AG08396 (cell line): ENCODE data around the gene NAA25.
"Not testable (repeated sequence)": the region's sequence is repeated elsewhere in the genome, so short reads cannot be mapped to it uniquely, and the experiment has no call there.

Experiments
- DNase-seq: peaks from one replicate; pipeline ENCODE4 v3.0.0; 2012; ENCODE audit warnings: low spot score, mixed read lengths

Gene NAA25

DNA sequence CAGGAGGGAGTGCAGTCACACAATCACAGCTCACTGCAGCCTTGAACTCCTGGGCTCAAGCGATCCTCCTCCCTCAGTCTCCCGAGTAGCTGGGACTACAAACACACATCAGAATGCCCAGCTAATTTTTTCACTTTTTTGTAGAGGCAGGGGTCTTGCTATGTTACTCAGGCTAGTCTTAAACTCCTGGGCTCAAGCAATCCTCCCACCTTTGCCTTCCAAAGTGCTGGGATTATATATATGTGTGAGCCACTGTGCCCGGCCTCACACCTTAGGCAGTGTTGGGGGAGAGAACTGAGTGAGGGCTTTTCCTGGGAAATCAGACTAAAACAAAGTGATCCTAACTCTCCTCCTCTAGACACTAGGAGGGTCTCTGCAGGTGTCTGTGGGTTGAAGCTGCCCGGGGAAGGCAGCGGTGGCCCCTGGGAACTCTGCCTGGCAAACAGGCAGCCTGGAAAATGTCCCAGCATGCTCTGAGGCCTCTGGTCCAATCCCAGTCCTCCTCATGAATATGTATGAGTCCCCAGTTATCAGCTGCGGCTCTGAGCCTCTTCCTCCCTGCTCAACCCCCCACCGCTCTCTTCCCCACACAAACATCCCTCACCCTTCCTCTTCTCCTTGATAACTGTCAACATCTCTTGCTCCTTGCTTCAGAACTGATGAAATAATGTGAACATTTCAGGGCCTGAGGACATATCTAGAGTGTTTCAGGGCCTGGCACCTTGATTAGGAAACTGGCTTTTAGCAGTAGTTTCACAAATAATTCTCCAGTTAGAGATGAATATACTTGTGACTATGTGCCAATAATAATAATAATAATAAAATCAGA, 7.9 kb upstream of the NAA25 start:
- no peak for DNase-seq

DNA sequence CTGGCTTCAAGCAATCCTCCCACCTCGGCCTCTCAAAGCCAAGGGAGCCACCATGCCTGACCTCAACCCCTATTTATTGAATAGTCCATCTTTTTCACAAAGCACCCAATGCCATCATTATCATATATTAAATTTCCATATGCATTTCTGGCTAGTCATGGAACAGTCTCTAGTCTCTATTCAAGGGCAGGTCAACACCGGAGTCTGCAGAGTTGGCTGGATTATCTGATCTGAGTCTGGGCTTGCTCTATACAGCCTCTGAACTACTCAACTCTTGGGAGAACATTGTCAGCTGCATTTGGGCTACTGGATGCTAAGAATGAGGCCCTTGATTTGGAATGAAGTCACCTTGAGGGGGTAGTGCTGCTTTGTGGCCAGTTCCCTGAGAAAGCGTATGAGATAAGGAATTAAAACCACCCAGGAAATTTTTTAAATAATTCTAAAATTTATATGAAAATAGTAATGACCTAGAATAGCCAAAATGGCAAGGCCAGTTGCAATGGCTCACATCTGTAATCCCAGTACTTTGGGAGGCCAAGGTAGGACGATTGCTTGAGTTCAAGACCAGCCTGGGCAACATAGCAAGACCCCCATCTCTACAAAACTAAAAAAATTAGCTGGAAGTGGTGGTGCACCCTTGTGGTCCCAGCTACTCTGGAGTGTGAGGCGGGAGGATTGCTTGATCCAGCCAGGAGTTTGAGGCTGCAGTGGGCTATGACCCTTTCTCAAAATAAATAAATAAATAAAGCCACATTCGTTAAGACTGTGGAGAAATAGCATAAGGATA, 6.9 kb upstream of the NAA25 start:
- DNase-seq = no peak

DNA sequence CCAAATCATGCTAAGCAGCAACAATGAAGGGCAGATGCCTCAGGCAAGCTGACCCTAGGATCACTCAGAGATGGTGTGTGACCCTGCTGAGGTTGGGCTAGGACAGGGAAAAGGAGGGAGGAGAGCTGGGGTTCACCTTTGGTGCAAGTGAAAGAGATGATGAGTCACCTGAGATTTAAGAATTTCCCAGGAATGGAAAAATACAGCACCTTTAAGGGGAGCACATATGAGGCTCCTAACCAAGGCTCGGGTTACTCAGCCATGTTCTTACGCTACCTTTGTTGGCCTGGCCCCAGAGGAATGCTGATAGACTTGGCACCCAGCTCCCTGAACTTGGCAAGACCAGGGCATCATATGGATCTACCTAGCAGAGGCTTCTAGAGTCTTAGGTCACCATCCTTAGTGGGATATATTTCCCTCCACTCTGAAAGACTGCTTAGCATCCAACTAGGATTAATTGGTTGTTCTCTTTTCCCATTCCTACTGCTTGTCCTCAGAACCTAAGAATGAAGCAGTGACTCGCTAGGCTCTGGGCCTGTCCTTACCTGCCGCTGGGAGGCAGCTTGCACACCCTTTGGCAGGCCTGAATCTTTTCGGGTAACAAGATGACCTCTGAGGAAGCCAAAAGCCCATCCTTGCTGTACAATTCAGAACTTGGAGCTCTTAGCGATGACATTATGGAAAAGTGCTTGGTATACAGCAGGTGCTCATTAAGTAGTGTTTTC, 4.0 kb upstream of the NAA25 start:
- no peak for DNase-seq

DNA sequence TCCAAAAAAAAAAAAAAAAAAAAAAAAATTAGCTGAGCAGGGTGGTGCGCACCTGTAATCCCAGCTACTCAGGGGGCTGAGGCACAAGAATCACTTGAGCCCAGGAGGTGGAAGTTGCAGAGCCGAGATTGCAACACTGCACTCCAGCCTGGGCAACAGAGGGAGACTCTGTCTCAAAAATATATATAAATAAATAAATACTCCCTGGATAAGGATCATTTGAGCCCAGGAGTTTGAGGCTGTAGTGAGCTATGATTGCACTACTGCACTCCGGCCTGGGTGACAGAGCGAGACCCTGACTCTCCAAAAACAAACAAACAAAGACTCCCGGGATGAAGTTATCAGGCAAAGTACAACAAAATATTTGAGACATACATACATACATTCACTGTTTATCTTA, 3.3 kb upstream of the NAA25 start:
- no peak for DNase-seq

DNA sequence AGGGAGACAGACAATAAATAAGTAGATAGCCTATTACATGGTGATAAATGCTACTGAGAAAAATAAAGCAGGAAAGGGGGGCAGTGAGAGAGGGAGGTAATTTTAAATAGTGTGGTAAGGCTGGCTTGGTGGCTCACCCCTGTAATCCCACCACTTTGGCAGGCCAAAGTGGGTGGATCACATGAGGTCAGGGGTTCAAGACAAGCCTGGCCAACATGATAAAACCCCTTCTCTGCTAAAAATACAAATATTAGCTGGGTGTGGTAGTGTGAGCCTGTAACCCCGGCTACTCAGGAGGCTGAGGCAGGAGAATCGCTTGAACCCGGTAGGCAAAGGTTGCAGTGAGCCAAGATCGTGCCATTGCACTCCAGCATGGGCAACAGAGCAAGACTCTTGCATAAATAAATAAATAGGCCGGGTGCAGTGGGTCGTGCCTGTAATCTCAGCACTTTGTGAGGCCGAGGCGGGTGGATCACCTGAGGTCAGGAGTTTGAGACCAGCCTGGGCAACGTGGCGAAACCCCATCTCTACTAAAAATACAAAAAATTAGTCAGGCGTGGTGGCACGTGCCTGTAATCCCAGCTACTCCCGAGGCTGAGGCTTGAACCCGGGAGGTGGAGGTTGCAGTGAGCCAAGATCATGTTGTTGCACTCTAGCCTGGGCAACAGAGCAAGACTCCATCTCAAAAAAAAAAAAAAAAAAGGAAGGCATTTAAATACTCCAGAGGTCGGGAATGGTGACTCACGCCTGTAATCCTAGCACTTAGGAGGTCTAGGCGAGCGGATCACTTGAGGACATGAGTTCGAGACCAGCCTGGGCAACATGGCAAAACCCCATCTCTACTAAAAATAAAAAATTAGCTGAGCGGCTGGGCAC, 2.4 kb upstream of the NAA25 start:
- not testable (repeated sequence) for DNase-seq

DNA sequence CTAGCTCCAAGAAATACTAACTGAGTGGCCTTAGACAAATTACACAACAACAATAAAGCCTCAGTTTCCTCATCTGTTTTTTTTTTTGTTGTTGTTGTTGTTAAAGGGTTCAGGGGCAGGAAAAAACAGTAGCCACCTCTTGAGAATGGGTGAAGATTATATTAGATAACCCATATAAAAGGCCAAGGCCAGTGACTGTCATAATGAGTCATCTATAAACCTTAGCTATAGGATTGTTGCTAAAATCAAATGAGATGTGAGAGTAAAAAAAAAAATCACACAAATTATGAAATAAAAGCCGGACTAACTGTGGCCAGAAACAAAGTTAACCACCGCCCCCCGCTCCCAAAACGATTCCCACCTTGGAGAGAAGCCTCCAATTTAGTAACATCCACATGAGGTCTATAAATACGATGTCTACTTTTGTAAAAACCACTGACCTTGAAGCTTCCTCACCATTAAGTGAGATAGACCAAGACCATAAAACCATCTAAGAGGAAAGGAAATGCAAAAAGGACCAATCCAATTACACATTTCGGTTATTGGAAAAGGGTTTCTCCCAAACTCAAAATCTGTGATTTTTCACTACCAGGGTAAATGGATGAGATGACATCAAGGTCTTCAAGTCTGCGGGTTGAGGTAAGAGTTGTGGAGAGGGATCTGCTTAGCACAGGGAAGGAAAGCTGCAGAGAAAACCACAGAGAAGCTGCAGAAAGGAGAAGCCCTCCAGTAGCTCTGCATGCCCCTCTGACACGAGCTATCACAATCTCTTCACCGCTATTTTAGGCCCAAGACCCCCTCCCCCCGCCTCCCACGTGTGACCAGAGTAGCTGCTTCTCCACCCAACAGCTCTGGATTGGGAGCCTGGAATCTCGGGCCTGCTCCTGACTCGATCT, 1.0 kb downstream of the NAA25 start:
- no peak for DNase-seq

DNA sequence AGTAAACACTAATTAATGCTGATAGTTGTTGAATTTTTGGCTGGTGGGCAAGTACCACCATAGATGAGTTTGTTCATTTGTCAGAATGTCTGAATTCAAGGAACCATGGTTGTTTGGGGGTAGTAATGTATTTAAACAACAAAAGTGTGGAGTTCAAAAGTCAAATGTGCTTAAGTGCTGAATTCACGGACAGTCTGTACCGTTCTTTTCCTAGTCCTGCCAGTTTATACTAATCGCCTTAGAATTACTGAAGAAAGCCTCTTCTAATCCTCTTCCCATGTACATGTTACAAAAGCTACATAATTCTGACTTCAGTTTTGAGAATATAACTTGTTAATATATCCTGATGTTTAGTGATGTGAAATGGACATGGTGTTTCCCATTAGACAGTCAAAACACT, 2.7 kb downstream of the NAA25 start:
- DNase-seq = no peak

DNA sequence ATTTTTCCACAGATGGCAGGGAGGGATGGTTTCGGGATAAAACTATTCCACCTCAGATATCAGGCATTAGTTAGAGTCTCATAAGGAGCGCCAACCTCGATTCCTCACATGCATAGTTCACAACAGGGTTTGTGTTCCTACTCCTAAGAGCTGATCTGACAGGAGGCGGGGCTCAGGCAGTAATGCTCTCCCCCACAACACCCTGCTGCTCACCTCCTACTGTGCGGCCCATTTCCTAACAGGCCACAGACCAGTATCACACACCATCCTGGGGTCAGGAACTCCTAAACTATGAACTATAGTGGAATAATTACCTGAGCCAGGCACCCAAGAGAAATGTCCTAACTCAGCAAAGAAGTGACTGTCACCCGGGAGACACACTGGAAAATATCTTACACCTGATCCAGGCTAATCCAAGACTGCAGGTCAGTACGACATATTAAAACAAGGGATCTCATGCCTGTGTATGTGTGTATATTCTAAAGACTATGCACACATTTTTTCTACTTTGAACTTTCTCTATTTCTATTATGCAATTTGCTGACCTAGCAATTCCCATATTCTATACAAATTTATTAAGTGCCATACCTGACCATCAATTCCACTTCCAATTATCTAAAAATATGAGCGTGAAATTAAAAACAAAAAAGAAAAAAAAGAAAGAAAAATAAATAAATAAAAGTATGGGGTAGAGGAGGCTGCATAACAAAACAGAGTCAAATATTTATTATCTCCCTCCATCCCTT, 4.7 kb downstream of the NAA25 start:
- DNase-seq = no peak

DNA sequence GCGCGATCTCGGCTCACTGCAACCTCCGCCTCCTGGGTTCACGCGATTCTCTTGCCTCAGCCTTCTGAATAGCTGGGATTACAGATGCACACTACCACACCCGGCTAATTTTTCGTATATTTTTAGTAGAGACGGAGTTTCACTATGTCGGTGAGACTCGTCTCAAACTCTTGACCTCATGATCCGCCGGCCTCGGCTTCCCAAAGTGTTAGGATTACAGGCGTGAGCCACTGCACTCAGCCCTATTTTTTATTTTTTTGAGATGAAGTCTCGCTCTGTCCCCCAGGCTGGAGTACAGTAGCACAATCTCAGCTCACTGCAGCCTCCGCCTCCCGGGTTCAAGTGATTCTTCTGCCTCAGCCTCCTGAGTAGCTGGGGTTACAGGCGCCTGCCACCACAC, 5.8 kb downstream of the NAA25 start:
- not testable (repeated sequence) for DNase-seq

DNA sequence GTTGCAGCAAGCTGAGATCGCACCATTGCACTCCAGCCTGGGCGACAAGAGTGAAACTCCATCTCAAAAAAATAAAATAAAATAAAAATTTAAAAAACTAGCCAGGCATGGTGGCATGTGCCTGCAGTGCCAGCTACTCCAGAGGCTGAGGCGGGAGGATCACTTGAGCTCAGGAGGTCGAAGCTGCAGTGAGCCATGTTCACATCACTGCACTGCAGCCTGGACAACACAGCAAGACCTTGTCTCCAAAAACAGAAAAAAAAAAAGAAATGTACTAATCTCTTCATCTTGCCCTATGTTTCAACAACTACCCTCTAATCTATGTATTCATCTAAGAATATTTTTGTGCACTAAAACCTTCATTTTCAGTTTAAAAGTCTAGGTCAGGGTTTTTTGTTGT, 6.5 kb downstream of the NAA25 start:
- DNase-seq = no peak

DNA sequence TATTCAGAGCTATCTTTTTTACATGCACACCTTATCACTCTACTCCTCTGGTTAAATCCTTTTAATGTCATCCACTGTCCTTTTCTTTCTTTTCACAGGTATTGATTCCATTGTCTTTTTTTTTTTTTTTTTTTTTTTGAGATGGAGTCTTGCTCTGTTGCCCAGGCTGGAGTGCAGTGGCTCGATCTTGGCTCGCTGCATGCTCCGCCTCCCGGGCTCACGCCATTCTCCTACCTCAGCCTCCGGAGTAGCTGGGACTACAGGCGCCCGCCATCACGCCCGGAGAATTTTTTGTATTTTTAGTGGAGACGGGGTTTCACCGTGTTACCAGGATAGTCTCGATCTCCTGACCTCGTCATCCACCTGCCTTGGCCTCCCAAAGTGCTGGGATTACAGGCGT, 8.1 kb downstream of the NAA25 start:
- DNase-seq = not testable (repeated sequence)

DNA sequence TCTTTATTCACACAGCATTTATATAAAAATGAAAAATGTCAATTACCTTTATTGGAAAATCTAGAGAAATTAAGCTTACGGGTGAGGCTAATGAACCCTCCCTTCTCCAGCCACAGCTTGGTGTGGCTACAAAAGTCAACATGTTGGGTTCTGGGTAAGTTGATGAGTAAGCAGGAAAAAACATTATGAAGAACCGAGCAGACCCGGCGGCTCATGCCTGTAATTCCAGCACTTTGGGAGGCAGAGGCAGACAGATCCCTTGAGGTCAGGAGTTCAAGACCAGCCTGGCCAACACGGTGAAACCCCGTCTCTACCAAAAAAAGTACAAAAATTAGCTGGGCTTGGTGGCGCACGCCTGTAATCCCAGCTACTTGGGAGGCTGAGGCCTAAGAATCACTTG, 10.9 kb downstream of the NAA25 start:
- no peak for DNase-seq

DNA sequence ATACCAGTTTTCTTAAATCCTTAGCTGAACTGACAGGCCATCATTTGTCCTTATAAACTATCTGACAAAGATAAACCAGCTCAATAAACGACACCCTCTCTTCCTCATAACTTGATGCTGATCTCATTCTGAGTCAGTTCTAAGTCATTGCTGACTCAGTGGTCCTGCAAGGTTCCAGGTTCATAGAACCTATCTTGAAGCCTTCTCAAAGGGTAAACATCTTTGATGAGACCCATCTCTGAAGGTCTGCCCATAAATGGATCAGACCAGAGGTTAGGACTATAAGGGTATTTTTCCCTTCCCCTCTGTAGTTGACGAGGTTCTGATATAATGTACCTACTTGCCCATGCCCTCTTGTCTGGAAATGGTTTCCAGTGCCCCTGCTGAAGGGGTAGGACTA, 11.9 kb downstream of the NAA25 start:
- DNase-seq = peak; percentile 62

DNA sequence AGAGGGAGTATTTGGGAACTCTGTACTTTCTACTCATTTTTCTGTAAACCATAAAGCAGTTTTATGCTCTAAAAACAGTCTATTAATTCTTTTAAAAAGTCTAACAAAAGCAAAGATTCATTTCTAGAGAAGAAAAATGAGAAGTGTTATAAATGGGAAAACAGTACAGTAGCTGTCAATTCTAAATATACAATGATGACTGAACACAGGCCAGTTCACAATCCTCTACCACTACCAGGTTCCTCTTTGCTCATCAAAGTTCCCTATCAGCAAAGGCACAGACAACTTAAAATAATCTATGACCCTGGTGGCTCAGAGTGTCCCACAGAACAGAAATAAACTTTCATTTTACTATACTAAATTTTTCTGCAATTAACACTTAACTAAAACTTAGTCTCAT, 12.5 kb downstream of the NAA25 start:
- DNase-seq = no peak

DNA sequence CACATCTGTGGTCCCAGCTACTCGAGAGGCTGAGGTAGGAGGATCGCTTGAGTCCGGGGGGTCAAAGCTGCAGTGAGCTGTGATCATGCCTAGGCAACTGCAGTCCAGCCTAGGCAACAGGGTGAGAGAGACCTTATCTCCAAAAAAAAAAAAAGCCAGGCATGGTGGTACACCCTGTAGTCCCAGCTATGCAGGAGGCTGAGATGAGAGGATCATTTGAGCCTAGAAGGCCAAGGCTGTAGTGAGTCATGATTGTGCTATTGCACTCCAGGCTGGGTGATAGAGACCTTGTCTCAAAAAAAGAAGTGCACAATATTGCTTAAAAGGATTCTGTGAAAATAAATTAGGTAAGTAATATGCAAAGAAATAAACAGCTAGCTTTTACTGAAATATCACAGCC, 17.0 kb downstream of the NAA25 start:
- no peak for DNase-seq

DNA sequence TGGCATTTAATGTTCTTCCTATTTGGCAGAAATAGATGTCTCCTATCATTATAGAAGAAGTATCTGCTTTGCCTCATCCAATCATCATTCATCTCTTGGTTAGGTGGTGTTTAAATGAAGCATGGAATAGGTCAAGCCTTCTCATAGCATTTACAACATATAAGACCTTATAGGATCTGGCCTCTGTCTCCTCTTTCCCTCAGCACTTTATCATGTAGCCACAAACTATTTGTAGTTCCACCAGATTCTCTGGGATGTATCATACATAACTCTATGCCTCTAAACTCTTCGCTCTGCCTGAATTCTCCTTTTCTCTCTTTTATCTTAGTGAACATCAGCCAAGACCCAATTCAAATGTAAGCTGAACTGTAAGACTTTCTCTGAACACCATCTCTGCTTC, 20.7 kb downstream of the NAA25 start:
- no peak for DNase-seq

DNA sequence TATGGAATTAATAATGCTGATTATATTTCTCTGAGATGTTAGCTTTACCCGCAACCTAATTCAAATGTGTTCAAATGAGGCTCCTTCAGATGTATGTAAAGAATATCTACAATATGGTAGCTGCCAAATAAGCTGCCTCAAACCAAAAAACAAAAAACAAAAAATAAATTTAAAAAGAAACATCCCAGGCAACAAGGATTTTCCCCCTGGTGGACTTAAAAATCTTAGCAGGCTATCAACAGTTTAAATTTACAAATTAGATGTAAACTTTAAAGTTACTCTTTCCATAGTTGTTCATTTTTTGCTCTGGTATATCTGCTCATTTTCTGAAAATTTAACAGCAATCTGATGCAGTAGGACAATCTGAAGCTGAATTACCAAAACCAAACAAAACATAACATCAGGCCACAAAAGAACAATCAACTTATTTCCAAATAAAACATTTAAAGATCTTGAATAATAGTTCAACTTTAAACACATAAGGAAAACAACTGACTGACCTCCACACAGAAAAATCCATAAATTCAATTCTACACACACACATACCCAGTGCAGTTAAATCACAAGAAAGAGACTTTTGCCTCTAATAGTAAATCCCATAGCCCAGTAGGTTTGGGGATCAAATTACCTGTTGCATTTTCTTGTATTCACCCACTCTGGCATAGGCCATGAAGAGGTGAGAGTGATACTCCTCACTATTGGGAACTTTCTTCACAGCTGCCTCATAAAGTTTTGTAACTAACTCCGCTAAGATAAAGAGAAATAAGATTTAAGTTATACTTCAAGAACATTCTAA, 21.3 kb downstream of the NAA25 start:
- no peak for DNase-seq

DNA sequence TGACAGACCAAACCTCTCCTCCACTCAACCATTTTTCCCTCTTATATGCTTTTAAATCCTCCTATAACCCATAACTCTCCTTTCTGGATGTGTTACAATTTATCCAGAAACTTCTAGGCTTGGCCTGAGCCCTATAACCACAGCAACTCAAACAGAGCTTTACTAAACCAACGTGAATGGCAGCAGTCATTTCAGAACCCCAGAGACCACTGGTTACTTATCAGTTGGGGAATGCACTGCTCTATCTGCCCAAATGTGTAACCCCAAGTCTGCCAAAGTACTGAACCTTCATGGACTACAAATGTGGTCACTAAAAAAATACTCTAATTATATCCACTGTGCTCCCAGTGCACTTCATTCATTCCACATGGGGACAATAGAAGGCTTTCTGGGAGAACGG, 42.0 kb downstream of the NAA25 start:
- DNase-seq = no peak

DNA sequence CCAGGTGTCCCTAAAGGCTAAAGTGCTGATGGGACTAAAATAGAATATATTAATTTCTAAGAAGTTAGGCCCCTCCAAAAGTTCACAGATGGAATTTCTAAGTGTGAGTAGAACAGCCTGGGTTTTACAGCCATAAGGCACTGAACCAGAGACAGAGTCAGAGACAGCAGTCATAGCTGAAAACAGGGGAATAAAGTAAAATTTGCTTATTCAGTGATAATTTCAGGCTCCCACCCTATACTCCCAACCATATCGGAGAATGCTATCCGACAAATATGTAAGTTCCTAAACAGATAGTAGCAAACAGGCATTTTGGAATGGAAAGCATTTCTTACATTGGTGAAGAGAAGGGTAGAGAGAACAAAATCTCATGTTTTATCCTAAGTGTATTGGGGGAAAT, 45.3 kb downstream of the NAA25 start:
- DNase-seq = no peak
